HCT116 (cell line): ENCODE data around the gene COX10. TPM values are rescaled to one million over a fixed set of nuclear protein-coding genes. Genes with fewer than 3 reads are reported as not detected.

Source experiments
- ATAC-seq: fragments of 200-7000 bp; cut with Tn5 transposase; 2 replicates; pipeline ENCODE4 v1.9.1; 2020; ENCODE audit warnings: mild to moderate bottlenecking, moderate library complexity
- BruUV-seq: library from RNA; stranded (reverse); fragments of 400-500 nt; replicated peaks from 2 replicates; lab custom pipeline; 2021; lab: Mats Ljungman, UMichigan
- CTCF ChIA-PET: fragments of 300-600 bp; sonication (Branson Sonifier 250); formaldehyde crosslinking; loops from one replicate; lab custom pipeline; 2021; ENCODE audit warnings: antibody characterized with exemption; lab: Charles Lee
- POLR2A ChIA-PET: fragments of 300-600, 350-600 bp; sonication (Branson Sonifier 250); formaldehyde crosslinking; loops from one replicate; lab custom pipeline; 2021; ENCODE audit warnings: antibody characterized with exemption; lab: Charles Lee
- RAD21 ChIA-PET, 2 experiments: fragments of 300-600 bp; sonication (Branson Sonifier 250); formaldehyde crosslinking; loops; one replicate each; lab custom pipeline; 2023; ENCODE audit warnings: low total read pairs in 2 of 2; ENCODE audit not compliant: uncharacterized antibody in 2 of 2, unreplicated experiment in 2 of 2, low non-redundant PET in 1 of 2; lab: Charles Lee
- DNase-seq: peaks from one replicate; pipeline ENCODE4 v3.0.0-alpha.2; 2010; ENCODE audit warnings: low read depth, low spot score
- H2AFZ ChIP-seq: fragments of 200-600 bp; shearing (Covaris generic), sonication (generic); 2 replicates; pipeline ENCODE4 v1.6.1; 2017; ENCODE audit warnings: low read depth, mixed run types, mixed read lengths, antibody characterized with exemption, low read length; ENCODE audit not compliant: poor library complexity, severe bottlenecking
- H3K27ac ChIP-seq: 2 replicates; pipeline ENCODE4 v1.5.1; 2012; ENCODE audit warnings: low read depth, low read length
- H3K27me3 ChIP-seq: fragments of 200-600 bp; sonication (generic); 2 replicates; pipeline ENCODE4 v1.6.1; 2016; ENCODE audit warnings: mixed run types, low read length, mixed read lengths; ENCODE audit not compliant: insufficient read depth
- H3K36me3 ChIP-seq, 2 experiments: fragments of 200-500 bp in 1 of 2; fragments of 200-600 bp in 1 of 2; sonication (Bioruptor generic) in 1 of 2; sonication (generic) in 1 of 2; 2 replicates each; pipeline versions ENCODE4 v1.5.1 to v1.6.1; 2014 to 2016; ENCODE audit warnings: low read length in 2 of 2, inconsistent platforms in 1 of 2, mixed read lengths in 1 of 2, mixed run types in 1 of 2; ENCODE audit not compliant: insufficient read depth in 2 of 2, control insufficient read depth in 1 of 2
- H3K4me1 ChIP-seq, 2 experiments: fragments of 200-600 bp in 1 of 2; sonication (generic) in 1 of 2; 2 replicates each; pipeline versions ENCODE4 v1.5.1 to v1.6.1; 2012 to 2017; ENCODE audit warnings: low read length in 2 of 2, inconsistent platforms in 1 of 2, mild to moderate bottlenecking in 1 of 2, mixed read lengths in 1 of 2, mixed run types in 1 of 2, moderate library complexity in 1 of 2; ENCODE audit not compliant: insufficient read depth in 2 of 2, control insufficient read depth in 1 of 2
- H3K4me2 ChIP-seq: fragments of 200-600 bp; sonication (generic); 2 replicates; pipeline ENCODE4 v1.6.1; 2017; ENCODE audit warnings: mixed run types, low read length, mixed read lengths
- H3K4me3 ChIP-seq, 2 experiments: fragments of 200-600 bp in 1 of 2; sonication (generic) in 1 of 2; replicated peaks in 1 of 2; 2 replicates each; pipeline ENCODE4 v1.5.1; 2011 to 2016; ENCODE audit warnings: low read length in 2 of 2, control low read depth in 1 of 2, low read depth in 1 of 2, mild to moderate bottlenecking in 1 of 2, mixed read lengths in 1 of 2, mixed run types in 1 of 2
- H3K79me2 ChIP-seq: fragments of 200-600 bp; sonication (generic); 2 replicates; pipeline ENCODE4 v1.6.1; 2017; ENCODE audit warnings: mild to moderate bottlenecking, mixed run types, low read length, moderate library complexity, mixed read lengths; ENCODE audit not compliant: insufficient read depth
- H3K9ac ChIP-seq: fragments of 200-600 bp; sonication (generic); 2 replicates; pipeline ENCODE4 v1.6.1; 2016; ENCODE audit warnings: low read length, mixed read lengths
- H3K9me2 ChIP-seq: fragments of 200-600 bp; sonication (generic), shearing (Covaris generic); 2 replicates; pipeline ENCODE4 v1.6.1; 2017; ENCODE audit warnings: mixed run types, mild to moderate bottlenecking, moderate library complexity; ENCODE audit not compliant: insufficient read depth
- H3K9me3 ChIP-seq, 2 experiments: fragments of 200-500 bp in 1 of 2; fragments of 200-600 bp in 1 of 2; sonication (Bioruptor generic) in 1 of 2; sonication (generic) in 1 of 2; 2 replicates each; pipeline ENCODE4 v1.6.1; 2014 to 2017; ENCODE audit warnings: low read length in 2 of 2, mixed read lengths in 2 of 2, inconsistent platforms in 1 of 2, low read depth in 1 of 2, mild to moderate bottlenecking in 1 of 2, mixed run types in 1 of 2, moderate library complexity in 1 of 2; ENCODE audit not compliant: control insufficient read depth in 1 of 2, insufficient read depth in 1 of 2
- H4K20me1 ChIP-seq: fragments of 200-600 bp; sonication (generic), shearing (Covaris generic); 2 replicates; pipeline ENCODE4 v1.6.1; 2017; ENCODE audit warnings: mixed run types, mild to moderate bottlenecking, moderate library complexity; ENCODE audit not compliant: insufficient read depth
- CBX3 ChIP-seq: IDR thresholded peaks from 2 replicates; pipeline ENCODE4 v1.6.1; 2012; ENCODE audit warnings: low read depth
- EGR1 ChIP-seq: IDR thresholded peaks from 2 replicates; pipeline ENCODE4 v1.6.1; 2012; ENCODE audit warnings: low read depth
- ELF1 ChIP-seq: IDR thresholded peaks from 2 replicates; pipeline ENCODE4 v1.6.1; 2012; ENCODE audit warnings: low read depth, borderline replicate concordance
- EZH2 ChIP-seq: fragments of 200-600 bp; sonication (generic); IDR thresholded peaks from 2 replicates; pipeline ENCODE4 v1.6.1; 2017; ENCODE audit warnings: antibody characterized with exemption, mixed run types
- EZH2phosphoT487 ChIP-seq: fragments of 200-600 bp; IDR thresholded peaks from 2 replicates; pipeline ENCODE4 v1.6.1; 2018; ENCODE audit warnings: antibody characterized with exemption, borderline replicate concordance
- FOSL1 ChIP-seq: IDR thresholded peaks from 2 replicates; pipeline ENCODE4 v1.6.1; 2012; ENCODE audit warnings: low read depth
- JUND ChIP-seq: IDR thresholded peaks from 2 replicates; pipeline ENCODE4 v1.6.1; 2012
- POLR2AphosphoS5 ChIP-seq: IDR thresholded peaks from 2 replicates; pipeline ENCODE4 v1.6.1; 2011; ENCODE audit warnings: mild to moderate bottlenecking, low read depth, low read length, moderate library complexity
- RAD21 ChIP-seq: IDR thresholded peaks from 2 replicates; pipeline ENCODE4 v1.6.1; 2012; ENCODE audit warnings: low read depth, mild to moderate bottlenecking
- SP1 ChIP-seq: IDR thresholded peaks from 2 replicates; pipeline ENCODE4 v1.6.1; 2012; ENCODE audit warnings: low read depth
- SRF ChIP-seq: IDR thresholded peaks from 2 replicates; pipeline ENCODE4 v1.6.1; 2012; ENCODE audit warnings: low read depth
- TCF7L2 ChIP-seq: IDR thresholded peaks from 2 replicates; pipeline ENCODE4 v1.7.0; 2011; ENCODE audit warnings: borderline replicate concordance, inconsistent platforms; ENCODE audit not compliant: insufficient read depth, insufficient read length; ENCODE audit errors: extremely low read depth
- YY1 ChIP-seq: IDR thresholded peaks from 2 replicates; pipeline ENCODE4 v1.6.1; 2011; ENCODE audit warnings: low read length, low read depth, moderate library complexity, mild to moderate bottlenecking; ENCODE audit not compliant: insufficient replicate concordance; ENCODE audit errors: extremely low read depth
- intact Hi-C: fragments of 100-400 bp; cut with micrococcal nuclease; formaldehyde crosslinking; loops from 2 replicates; pipeline ENCODE4 v1.10.0; 2022
- total RNA-seq: library from RNA; stranded (reverse); gene quantifications from one replicate; pipeline ENCODE4 v1.2.1, GENCODE V29; 2021; ENCODE audit not compliant: unreplicated experiment
- TF ChIP-seq, protein P1 (sequence below): IDR thresholded peaks from 2 replicates; pipeline ENCODE4 v1.6.1; 2012
- TF ChIP-seq, protein P2 (sequence below), 3 experiments: fragments of 200-600 bp in 1 of 3; sonication (generic) in 1 of 3; IDR thresholded peaks in 2 of 3; conservative IDR thresholded peaks in 1 of 3; 2 replicates each; pipeline ENCODE4 v1.5.1; 2012 to 2017; ENCODE audit warnings: low read depth in 2 of 3, low read length in 2 of 3, antibody characterized with exemption in 1 of 3, borderline replicate concordance in 1 of 3, control low read depth in 1 of 3, mild to moderate bottlenecking in 1 of 3, mixed read lengths in 1 of 3, mixed run types in 1 of 3, moderate library complexity in 1 of 3; ENCODE audit not compliant: insufficient read depth in 1 of 3
- TF ChIP-seq, protein P3 (sequence below): IDR thresholded peaks from 2 replicates; pipeline ENCODE4 v1.6.1; 2012
- TF ChIP-seq, protein P4 (sequence below): IDR thresholded peaks from 2 replicates; pipeline ENCODE4 v1.6.1; 2012; ENCODE audit warnings: low read depth
- TF ChIP-seq, protein P5 (sequence below): IDR thresholded peaks from 2 replicates; pipeline ENCODE4 v1.6.1; 2011; ENCODE audit warnings: mild to moderate bottlenecking, low read length, moderate library complexity; ENCODE audit not compliant: insufficient replicate concordance; ENCODE audit errors: extremely low read depth

The COX10 gene
- total RNA-seq, 1 experiment from 2014 or later: 22.4 TPM

DNA sequence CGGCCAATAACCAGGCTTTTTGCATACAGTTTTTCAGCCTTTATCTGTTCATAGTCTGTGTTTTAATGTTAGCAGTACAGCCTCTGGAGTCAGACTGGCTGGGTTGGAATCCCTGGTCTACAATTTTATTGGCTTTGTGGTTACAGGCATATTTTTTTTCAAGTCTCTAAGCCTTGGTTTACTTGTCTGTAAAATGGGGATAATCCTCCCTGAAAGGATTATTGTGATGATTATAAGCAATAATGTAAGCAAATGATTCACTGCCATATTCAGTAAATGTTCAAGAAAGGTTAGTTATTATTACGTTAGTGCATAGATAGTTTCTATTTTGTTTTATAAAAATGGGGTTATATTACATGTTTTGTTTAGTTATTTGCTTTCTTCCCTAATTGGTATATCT lies 15.7 kb downstream of the COX10 start:
- DNase-seq: no peak
- H3K27me3 ChIP-seq: no peaks in the 10 kb centered on the region
- POLR2A ChIA-PET: no interaction called here
- no peaks in the 10 kb centered on the region for H3K4me1 ChIP-seq
- no TSS peak for BruUV-seq
- H3K36me3 ChIP-seq: peaks cover 0 to under 1% of the 10 kb centered on the region in 2 experiments; a peak in 2 of 4 replicates
- H2AFZ ChIP-seq: no peak overlapping the region
- no peak overlapping the region for H3K4me3 ChIP-seq
- H4K20me1 ChIP-seq: peaks cover 9% of the 10 kb centered on the region; the same call in 1 of the 2 replicates
- no peaks in the 10 kb centered on the region for H3K9me2 ChIP-seq
- TF ChIP-seq EZH2phosphoT487 (no peak), EGR1 (no peak), SRF (no peak), YY1 (no peak), TCF7L2 (no peak), JUND (no peak), EZH2 (no peak), POLR2AphosphoS5 (no peak), SP1 (no peak), CBX3 (no peak), FOSL1 (no peak), RAD21 (no peak), ELF1 (no peak)
- TF ChIP-seq, protein P1, sequence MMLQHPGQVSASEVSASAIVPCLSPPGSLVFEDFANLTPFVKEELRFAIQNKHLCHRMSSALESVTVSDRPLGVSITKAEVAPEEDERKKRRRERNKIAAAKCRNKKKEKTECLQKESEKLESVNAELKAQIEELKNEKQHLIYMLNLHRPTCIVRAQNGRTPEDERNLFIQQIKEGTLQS: no peak
- TF ChIP-seq, protein P2, sequence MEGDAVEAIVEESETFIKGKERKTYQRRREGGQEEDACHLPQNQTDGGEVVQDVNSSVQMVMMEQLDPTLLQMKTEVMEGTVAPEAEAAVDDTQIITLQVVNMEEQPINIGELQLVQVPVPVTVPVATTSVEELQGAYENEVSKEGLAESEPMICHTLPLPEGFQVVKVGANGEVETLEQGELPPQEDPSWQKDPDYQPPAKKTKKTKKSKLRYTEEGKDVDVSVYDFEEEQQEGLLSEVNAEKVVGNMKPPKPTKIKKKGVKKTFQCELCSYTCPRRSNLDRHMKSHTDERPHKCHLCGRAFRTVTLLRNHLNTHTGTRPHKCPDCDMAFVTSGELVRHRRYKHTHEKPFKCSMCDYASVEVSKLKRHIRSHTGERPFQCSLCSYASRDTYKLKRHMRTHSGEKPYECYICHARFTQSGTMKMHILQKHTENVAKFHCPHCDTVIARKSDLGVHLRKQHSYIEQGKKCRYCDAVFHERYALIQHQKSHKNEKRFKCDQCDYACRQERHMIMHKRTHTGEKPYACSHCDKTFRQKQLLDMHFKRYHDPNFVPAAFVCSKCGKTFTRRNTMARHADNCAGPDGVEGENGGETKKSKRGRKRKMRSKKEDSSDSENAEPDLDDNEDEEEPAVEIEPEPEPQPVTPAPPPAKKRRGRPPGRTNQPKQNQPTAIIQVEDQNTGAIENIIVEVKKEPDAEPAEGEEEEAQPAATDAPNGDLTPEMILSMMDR (IDR thresholded peaks at IDR 0.05 in 2 of 3, conservative IDR thresholded peaks at IDR 0.05 in 1 of 3; ENCODE audit: borderline replicate concordance in 1 of 3, insufficient read depth in 1 of 3, low read depth in 2 of 3, low read length in 2 of 3): no peak
- TF ChIP-seq, protein P3, sequence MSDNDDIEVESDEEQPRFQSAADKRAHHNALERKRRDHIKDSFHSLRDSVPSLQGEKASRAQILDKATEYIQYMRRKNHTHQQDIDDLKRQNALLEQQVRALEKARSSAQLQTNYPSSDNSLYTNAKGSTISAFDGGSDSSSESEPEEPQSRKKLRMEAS: no peak
- TF ChIP-seq, protein P4, sequence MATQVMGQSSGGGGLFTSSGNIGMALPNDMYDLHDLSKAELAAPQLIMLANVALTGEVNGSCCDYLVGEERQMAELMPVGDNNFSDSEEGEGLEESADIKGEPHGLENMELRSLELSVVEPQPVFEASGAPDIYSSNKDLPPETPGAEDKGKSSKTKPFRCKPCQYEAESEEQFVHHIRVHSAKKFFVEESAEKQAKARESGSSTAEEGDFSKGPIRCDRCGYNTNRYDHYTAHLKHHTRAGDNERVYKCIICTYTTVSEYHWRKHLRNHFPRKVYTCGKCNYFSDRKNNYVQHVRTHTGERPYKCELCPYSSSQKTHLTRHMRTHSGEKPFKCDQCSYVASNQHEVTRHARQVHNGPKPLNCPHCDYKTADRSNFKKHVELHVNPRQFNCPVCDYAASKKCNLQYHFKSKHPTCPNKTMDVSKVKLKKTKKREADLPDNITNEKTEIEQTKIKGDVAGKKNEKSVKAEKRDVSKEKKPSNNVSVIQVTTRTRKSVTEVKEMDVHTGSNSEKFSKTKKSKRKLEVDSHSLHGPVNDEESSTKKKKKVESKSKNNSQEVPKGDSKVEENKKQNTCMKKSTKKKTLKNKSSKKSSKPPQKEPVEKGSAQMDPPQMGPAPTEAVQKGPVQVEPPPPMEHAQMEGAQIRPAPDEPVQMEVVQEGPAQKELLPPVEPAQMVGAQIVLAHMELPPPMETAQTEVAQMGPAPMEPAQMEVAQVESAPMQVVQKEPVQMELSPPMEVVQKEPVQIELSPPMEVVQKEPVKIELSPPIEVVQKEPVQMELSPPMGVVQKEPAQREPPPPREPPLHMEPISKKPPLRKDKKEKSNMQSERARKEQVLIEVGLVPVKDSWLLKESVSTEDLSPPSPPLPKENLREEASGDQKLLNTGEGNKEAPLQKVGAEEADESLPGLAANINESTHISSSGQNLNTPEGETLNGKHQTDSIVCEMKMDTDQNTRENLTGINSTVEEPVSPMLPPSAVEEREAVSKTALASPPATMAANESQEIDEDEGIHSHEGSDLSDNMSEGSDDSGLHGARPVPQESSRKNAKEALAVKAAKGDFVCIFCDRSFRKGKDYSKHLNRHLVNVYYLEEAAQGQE: no peak
- TF ChIP-seq, protein P5, sequence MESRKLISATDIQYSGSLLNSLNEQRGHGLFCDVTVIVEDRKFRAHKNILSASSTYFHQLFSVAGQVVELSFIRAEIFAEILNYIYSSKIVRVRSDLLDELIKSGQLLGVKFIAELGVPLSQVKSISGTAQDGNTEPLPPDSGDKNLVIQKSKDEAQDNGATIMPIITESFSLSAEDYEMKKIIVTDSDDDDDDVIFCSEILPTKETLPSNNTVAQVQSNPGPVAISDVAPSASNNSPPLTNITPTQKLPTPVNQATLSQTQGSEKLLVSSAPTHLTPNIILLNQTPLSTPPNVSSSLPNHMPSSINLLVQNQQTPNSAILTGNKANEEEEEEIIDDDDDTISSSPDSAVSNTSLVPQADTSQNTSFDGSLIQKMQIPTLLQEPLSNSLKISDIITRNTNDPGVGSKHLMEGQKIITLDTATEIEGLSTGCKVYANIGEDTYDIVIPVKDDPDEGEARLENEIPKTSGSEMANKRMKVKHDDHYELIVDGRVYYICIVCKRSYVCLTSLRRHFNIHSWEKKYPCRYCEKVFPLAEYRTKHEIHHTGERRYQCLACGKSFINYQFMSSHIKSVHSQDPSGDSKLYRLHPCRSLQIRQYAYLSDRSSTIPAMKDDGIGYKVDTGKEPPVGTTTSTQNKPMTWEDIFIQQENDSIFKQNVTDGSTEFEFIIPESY: no peak
- no peak overlapping the region for H3K27ac ChIP-seq
- peaks cover 89% of the 10 kb centered on the region for H3K79me2 ChIP-seq
- CTCF ChIA-PET: no interaction called here
- no peak for ATAC-seq
- no peak overlapping the region for H3K9ac ChIP-seq
- H3K4me2 ChIP-seq: no peak overlapping the region
- RAD21 ChIA-PET: no interaction called here
- no peaks in the 10 kb centered on the region for H3K9me3 ChIP-seq
- intact Hi-C loops: no loop called here
